Loucy (cell line): ENCODE measurements around the gene CRABP1.

ENCODE experiments used
- CTCF ChIP-seq: fragments of 200-600 bp; sonication (generic); conservative IDR thresholded peaks from 2 replicates; pipeline ENCODE4 v1.5.1; 2014; ENCODE audit warnings: mild to moderate bottlenecking, antibody characterized with exemption, low read length
- EZH2phosphoT487 ChIP-seq: fragments of 200-600 bp; IDR thresholded peaks from 2 replicates; pipeline ENCODE4 v1.6.1; 2018; ENCODE audit warnings: antibody characterized with exemption, mild to moderate bottlenecking, moderate library complexity, borderline replicate concordance

GRCh38 chr15:78338781-78339180, 1.4 kb upstream of the CRABP1 start:
- no peak for TF ChIP-seq CTCF
- no peak for TF ChIP-seq EZH2phosphoT487
